Stimulated activated naive CD8-positive, alpha-beta T cell treated with anti-CD3 and anti-CD28 coated beads, Interleukin-15, Interleukin-2, amounts not matched to agents 100 U/mL and 50 U/mL, for 24 hours (primary cell): Measurements from ENCODE around the gene SLC26A4.
"Not testable (repeated sequence)": the region's sequence is repeated elsewhere in the genome, so short reads cannot be mapped to it uniquely, and the experiment has no call there.

Source experiments
- ATAC-seq: fragments of 150-1000 bp; cut with Tn5 transposase; one replicate; pipeline ENCODE4 v1.10.0; 2021
- DNase-seq: peaks from one replicate; pipeline ENCODE4 v3.0.0; 2021

SLC26A4 gene

DNA sequence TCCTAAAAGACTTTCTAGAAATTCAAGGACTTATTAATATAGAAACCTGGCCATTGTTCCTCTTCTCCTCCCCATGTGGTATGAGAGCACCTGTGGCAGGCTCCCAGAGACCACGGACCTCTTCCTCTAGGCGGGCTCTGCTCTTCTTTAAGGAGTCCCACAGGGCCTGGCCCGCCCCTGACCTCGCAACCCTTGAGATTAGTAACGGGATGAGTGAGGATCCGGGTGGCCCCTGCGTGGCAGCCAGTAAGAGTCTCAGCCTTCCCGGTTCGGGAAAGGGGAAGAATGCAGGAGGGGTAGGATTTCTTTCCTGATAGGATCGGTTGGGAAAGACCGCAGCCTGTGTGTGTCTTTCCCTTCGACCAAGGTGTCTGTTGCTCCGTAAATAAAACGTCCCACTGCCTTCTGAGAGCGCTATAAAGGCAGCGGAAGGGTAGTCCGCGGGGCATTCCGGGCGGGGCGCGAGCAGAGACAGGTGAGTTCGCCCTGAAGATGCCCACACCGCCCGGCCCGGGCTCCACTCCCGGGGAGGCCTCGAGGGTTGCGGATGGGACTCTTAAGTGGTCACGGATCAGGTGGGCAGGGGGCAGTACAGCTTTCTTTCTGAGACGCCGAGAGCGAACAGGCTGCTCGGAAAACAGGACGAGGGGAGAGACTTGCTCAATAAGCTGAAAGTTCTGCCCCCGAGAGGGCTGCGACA lies at the start of gene SLC26A4:
TSS of gene SLC26A4 (plus strand) at position 448 of the 700 bp plus-strand sequence. CDS start 814 bp downstream, outside the sequence.
- ATAC-seq (peak; percentile 53), DNase-seq (peak; percentile 57)

DNA sequence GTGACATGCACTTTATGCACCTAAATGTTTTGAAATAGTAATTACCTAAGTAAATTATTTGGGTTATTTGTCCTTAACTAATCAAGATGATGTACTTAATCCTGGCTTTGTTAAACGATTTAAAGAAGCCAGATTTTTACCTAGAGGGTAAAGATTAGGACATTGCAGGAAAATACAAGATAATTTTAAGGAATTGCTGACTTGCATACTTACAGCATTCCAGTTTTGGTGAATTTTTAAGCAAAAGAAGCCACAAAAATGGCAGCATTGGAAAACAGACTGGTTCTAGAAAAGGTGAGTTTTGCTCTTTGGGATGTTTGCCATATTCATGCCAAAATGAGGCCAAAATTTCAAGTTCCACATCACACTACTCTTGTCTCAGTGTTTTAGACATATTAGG lies 47.2 kb upstream of the SLC26A4 start:
- DNase-seq: no peak
- no peak for ATAC-seq

DNA sequence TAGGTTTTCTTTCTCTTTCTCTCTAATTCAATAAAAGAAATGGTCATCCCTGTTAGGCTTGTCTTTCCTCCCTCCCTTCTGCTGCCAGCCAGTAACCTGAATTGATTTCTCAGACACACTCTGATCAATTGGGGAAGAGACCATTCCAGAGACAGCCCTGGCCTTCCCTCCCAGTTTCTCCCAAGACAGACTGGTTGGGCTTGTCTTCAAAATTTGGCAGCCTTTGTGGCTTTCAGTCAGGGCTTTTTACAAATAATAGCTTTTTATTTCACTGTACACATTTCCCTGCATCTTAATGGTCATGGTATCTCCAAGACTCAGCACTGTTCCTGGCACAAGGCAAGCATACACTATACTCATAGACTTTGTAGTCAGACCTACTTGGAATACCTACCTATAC lies 46.7 kb upstream of the SLC26A4 start:
- DNase-seq: no peak
- ATAC-seq: no peak

DNA sequence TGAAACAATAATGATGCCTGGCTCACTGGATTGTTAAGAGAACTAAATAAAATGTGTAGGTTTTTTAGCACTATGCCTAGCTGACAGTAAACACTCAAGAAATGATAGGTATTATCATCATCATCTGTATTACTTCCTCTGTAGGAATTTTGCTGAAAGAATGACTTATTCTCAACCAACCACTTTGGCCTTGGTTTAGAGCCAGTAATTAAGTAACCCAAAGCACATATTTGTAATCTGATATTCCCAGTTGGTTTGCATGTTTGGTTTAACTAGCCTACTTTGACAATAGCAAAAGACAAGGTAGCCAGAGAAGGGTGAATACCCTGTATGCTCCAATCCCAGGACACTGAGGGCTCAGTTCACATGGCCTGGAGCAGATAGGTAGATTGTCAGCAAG lies 46.2 kb upstream of the SLC26A4 start:
- ATAC-seq (no peak), DNase-seq (no peak)

DNA sequence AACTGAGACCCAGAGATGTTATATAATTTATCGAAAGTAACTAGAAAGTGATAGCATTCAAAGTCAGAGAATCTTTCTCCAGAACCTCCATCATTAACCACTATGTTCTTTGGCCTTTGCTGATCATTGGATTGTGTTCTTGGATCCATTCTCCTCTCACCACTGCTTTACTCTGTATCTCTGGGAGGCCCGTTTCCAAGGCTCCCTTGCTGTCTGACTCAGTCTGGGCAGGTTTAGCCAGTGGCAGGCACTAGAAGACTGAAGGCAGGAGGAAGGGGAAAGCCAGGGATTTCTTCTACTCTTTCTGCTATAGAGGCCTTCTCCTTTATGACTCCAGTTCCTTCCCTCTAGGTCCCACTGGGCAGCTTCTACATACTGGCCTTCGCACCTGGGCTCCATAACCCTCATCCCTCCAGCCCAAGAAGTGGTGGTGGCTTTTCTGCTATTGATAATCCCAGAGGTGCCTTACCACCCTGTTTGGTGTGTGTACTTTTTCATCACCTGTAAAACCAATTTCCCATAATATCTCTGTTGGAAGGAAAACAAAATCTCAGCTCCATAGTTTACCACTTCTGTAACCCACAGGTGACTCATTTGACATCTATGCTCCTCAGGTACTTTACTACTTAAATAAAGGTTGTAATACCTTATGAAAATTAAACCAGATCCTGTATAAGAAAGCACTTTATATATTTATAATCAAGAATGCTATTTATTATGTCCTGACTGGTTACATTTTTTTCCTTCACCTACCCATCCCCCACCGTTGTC lies 44.5 kb upstream of the SLC26A4 start:
- DNase-seq (no peak), ATAC-seq (no peak)

DNA sequence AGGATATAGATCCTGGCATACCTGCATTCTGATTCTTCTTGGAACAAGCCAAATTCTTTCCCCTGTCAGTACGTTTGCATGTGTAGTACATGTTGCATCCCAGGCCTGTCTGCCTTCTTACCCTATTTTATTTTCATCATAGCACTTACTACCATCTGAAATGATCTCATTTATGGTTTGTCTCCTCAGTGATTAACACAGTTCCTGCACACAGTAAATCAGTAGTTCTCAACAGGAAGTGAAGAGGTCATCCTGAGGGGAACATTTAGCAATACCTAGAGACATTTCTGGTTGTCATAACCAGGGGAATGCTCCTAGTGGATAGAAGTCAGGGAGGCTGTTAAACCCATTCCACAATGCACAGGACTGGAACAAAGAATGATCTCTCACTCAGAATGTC lies 38.2 kb upstream of the SLC26A4 start:
- ATAC-seq: peak; percentile 14
- no peak for DNase-seq

DNA sequence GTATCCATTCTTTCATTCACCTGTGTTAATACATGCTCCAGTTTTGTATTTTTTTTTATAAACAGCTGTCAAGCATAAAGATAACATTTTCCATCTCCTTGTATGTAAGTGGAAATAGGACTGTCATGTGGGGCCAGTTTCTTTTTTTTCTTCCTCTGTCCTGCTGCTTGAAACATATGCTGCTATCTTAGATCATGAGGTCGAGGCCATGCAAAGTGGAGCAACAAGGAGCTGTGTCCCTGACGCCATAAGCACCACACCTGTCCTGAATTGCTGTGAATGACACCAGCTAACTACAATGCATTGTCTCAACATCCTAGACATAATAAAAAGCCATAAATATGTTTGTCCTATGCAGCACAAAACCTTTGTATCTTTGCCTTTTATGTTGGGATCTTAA lies 37.7 kb upstream of the SLC26A4 start:
- ATAC-seq: no peak
- DNase-seq: no peak

DNA sequence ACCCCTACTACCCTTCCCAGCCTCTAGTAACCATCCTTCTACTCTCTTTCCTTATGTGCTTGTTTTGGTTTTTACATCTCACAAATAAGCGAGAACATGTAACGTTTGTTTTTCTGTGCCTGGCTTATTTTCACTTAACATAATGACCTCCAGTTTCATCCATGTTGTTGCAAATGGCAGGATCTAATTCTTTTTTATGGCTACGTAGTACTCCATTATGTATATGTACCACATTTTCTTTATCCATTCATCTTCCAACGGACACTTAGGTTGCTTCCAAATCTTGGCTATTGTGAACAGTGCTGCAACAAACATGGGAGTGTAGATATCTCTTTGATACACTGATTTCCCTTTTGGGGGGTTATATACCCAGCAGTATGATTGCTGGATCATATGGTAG lies 33.6 kb upstream of the SLC26A4 start:
- ATAC-seq: no peak

DNA sequence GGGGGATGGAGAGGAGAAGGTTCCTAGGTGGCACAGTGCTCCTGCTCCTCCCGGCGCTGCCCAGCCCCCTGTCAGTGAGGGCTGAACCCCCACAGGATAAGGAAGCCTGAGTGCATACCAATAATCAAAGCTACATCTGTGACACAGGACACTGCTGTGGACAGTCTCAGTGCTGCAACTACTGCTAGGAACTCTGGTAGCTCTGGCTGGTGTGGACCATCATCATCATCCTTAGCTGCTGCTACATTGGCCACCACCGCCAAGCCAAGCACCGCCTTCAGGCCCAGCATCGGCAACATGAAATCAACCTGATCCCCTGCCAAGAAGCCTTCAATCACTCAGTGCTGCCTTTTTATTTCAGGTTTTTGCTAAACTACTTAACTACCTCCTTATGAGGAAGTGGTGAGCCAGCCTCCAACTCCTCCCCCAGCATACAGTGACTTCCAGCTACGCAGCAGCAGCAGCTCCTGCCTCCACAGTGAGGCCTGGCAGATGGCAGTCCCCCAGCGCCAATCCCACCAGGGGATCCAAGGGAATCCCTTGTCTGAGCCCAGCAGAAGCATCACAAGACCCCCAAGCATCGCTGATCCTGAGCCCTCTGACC lies 32.1 kb upstream of the SLC26A4 start:
- no peak for ATAC-seq

More for the DNA sequence above, 33.6 kb upstream of the SLC26A4 start:
- DNase-seq: no peak

DNA sequence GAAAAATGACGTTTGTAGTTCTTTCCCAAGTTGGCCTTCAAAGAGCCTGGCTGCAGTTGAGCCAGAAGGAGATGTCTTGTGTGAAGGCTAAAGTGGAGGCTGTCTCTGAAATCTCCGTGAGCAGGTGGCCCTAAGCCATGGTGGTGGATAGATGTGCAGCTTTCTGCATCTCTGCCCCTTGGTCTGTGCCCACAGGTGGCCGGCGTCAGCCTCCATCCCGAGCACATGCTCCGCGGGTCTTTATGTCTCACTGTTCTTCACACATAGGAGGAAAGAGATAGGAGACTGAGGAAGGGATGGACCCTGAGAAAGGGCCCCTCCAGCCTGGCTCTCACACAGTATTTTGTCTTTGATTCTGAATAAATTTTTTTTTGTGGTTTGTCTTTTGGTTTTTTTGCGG lies 30.3 kb upstream of the SLC26A4 start:
- DNase-seq (no peak), ATAC-seq (no peak)

More for the DNA sequence above, 32.1 kb upstream of the SLC26A4 start:
- DNase-seq: no peak

DNA sequence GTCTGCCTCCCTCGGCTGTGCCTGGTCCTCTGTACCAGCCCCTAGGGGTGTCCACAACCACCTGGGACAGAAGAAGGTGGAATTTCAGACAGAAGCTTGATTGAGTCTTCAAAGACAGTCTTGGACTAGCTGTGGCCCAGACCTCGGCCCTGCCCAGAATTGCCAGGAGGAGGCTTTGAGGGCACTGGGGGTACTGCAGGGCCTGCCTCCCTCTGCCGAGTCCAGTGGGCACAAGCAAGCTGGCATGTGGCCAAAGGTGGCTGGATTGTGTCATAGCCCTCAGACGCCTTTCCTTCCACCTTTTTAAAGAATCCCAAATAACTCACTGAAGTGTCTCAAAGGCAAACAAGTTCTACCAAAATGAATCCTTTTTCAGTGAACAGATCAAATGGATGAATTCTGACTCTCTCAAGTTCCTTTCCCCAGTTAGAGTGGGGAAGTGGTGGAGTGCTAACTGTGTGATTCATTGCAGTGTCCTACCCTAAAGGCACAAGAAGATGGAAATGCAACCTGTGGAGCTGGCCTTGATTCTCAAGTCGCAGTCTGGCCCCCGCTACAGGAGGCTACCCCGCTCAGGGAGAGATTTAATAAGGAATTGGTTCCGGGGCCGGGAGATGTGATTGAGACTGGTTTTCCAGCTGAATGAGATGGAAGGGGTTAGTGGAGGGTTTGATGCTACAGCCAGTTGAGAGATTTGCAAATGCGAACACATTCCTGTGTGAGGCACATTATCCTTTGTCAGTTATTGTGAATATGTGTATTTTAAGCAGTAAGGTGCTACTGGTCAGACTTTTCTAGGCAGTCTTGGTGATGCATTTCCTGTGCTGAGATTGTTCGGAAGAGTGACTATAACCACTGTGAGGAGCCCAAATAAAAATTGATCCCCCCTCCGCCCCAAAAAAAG lies 28.8 kb upstream of the SLC26A4 start:
- DNase-seq: no peak
- no peak for ATAC-seq

DNA sequence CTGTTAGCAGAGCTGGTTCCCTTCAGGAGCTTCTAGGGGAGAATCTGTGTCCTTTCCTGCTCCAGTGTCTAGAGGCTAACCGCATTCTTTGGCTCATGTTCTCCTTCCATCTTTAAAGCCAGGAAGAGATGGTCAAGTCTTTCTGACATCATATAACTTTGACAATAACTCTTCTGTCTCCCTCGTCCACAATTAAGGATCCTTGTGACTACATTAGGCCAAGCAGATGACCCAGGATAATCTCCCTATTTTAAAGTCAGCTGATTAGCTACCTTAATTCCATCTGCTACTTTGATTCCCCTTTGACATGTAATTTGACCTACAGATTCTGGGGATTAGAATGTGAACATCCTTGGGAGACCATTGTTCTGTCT lies 28.1 kb upstream of the SLC26A4 start:
- no peak for DNase-seq
- no peak for ATAC-seq

DNA sequence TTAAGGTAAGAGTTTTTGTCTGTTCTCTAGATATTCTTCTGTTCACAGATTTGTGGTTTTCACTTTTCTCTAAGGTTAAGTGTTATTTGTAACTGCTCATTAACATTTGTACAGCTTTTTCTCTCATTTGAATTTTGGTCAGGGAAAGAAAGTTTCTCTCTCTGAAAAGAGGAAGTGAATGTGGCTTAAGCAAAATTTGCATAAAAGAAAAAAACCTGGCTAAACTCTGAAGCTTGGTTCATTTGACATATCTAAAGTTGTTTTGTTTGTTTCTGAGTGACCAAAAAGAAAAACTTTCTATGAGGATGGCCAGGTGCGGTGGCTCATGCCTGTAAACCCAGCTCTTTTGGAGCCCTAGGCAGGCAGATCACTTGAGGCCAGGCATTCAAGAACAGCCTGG lies 22.0 kb upstream of the SLC26A4 start:
- ATAC-seq: no peak

DNA sequence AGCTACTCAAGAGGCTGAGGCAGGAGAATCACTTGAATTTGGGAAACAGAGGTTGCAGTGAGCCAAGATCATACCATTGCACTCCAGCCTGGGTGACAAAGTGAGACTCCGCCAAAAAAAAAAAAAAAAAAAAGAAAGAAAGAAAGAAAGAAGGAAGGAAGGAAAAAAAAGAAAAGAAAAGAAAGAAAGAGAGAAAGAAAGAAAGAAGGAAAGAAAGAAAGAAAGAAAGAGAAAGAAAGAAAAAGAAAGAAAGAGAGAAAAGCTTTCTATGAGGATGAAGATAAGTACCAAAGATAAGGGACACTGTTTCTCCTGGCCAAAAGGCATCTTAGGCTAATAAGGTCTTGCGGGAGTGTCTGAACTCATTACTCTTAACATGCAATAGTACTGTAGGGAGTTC lies 21.6 kb upstream of the SLC26A4 start:
- not testable (repeated sequence) for DNase-seq, ATAC-seq

More for the DNA sequence above, 22.0 kb upstream of the SLC26A4 start:
- no peak for DNase-seq

DNA sequence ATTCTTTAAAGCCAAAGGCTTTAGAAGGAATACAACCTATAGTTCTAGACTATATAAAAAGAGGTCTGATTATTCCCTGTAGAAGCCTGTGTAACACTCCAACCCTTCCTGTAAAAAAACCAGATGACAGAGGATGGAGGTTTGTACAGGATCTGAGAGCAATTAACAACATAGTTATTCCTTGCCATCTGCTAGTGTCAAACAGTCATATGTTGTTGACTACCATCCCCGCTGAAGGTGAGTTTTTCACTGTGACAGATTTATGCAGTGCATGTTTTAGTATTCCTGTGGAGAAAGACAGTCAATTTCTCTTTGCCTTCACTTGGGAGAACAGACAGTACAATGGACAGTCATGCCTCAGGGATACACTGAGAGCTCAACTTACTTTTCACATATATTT lies 19.0 kb upstream of the SLC26A4 start:
- DNase-seq: no peak
- ATAC-seq: no peak

DNA sequence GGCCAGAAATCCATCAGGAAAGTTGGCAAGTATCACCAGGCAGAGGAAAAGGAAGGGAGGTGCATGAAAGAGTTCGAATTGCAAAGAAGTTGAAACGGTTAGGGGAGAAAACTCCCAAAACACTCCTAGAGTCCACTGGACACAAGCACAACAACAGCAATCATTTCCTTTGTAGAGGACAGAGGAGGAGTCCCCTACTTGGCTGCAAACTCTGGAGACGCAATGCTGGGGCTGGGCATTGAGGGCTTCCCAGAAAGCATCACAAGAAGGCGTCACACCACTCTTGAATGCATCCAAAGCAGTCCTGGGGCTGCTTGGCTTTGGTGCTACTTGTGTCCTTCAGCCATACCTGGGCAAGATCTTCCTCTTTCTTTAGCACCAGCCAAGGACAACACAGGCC lies 18.1 kb upstream of the SLC26A4 start:
- no peak for DNase-seq
- no peak for ATAC-seq

DNA sequence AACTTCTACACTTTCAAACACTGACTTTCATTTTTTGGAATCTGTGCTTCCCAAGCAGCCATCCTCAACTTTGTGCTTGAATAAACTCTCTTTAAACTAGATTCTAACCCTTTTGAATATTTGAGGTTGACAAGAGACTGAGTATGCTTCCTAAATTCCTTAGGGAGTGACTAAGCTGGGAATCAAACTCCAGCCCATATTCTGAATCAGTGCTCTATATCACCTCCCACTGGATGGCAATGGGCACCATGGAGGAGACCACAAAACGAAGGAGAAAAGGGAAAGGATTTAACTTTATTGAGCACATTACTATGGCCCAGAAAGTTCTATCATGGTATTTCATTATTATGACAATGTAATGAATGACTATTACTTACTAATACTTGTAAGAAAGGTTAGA lies 17.2 kb upstream of the SLC26A4 start:
- DNase-seq (no peak), ATAC-seq (no peak)

DNA sequence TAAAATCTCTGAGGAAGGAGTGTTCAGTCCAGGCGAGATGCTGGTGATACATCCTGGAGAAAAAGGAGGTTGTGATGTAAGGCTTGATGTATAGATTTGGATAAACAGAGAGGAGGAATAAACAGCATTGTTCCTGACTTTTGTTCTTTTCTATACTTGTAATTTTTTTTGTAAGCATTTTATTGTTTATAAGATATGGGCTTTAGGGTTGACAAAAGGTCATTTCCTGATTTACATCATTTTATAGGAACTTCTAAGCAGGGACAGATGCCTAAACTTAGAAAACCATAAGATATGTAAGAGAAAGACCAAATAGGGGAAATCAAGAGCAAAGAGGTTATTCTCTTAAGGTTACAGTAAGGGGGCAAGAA lies 16.7 kb upstream of the SLC26A4 start:
- DNase-seq: no peak
- ATAC-seq: no peak

DNA sequence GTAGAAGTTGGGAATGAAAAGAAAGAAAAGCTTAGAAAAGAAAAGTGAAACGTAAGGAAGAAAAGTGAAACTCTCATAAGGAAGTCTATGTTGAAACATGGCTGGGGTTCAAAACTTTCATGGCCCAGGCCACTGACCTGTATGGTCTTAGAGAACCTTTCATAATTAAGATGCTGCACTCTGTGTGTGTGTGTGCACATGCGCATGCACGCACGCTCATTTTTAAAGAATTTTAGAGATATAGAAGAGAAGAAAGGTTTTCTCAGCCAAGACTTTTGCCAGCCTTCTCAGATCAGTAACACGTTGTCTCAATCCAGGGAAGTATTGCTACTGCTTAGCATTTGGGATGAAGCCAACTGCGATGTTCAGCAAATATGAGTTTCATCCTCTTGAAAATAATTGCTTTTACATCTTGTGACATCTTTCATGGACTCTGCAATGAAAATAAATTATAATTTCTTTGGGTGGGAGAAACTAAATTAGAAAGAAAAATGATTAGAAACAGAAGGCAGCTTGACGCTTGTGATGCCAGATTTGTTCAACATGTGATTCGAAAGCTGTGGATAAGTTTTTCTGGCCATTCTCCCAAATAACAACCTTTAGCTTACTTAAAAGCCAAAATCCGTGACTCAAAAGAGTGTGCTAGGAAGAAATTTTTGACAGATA lies 16.2 kb upstream of the SLC26A4 start:
- DNase-seq: no peak

DNA sequence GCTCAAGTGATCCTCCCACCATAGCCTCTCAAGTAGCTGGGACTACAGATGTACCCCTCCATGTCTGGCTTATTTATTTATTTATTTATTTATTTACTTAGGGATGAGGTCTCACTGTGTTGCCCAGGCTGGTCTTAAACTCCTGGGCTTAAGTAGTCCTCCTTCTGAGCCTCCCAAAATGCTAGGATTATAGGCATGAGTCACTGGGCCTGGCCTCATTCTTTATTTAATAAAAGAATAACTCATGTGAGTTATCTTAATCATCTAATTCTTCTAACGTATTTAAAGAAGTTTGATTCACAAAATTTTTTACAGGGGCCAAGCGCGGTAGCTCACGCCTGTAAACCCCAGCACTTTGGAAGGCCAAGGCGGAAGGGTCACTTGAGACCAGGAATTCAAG lies 8.0 kb upstream of the SLC26A4 start:
- DNase-seq: no peak
- ATAC-seq: no peak

More for the DNA sequence above, 16.2 kb upstream of the SLC26A4 start:
- no peak for ATAC-seq

DNA sequence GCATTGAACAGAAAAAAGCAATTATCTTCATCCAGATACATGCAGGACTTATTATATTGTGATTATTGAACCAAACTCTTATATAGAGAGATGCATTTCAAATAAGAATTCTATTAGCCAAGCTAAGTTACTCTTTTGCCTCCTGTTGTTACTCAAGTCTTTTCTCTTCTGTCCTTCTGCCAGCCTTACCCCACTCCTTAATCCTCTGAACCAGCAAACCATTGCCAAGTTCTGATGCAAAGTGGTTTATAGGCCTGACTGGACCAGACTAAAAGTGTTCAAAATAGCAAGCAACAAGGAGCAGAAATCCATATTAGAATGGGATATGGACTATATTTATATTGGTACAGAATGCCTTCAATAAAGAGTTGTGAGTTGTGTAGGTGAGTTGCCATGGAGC lies 2.2 kb upstream of the SLC26A4 start:
- no peak for ATAC-seq

DNA sequence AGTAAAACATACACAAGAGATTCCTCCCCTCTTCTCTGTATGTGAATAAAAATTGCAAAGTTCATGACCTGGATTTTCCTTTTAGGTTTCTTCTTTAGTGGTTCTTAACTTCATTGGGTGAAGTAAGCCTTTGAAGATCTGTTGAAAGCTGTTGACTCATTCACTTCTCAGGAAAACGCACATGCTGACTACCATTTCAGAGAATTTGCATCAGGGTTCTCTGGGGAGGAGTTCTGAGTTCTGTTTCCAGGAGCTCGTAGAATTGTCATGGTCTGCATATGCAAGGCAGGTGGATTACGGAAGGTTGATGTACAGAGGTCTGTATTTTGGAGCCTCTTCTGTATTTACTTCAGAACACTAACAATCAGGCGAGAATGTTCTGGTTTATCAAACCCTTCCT lies 962 bp upstream of the SLC26A4 start:
- DNase-seq: peak; percentile 41

More for the DNA sequence above, 2.2 kb upstream of the SLC26A4 start:
- no peak for DNase-seq

More for the DNA sequence above, 962 bp upstream of the SLC26A4 start:
- ATAC-seq: peak; percentile 90
